H9 (cell line): Measurements from ENCODE around the gene ZNF564. TPM values are rescaled to one million over a fixed set of nuclear protein-coding genes. Genes with fewer than 3 reads are reported as not detected.

Experiments
- DNase-seq: peaks from one replicate; pipeline ENCODE4 v3.0.0-alpha.2; 2017
- H2AFZ ChIP-seq: one replicate; pipeline ENCODE4 v1.6.1; 2013; ENCODE audit warnings: mild to moderate bottlenecking, low read length, control low read depth, moderate library complexity
- H2AK5ac ChIP-seq: 2 replicates; pipeline ENCODE4 v1.6.1; 2013; ENCODE audit warnings: low read length, control low read depth, mixed read lengths; ENCODE audit not compliant: insufficient read length
- H2BK120ac ChIP-seq: one replicate; pipeline ENCODE4 v1.6.1; 2013; ENCODE audit warnings: low read depth, mild to moderate bottlenecking, low read length, control low read depth, inconsistent platforms; ENCODE audit not compliant: poor library complexity, severe bottlenecking
- H2BK12ac ChIP-seq: 2 replicates; pipeline ENCODE4 v1.6.1; 2013; ENCODE audit warnings: low read length, control low read depth, mixed read lengths, low read depth; ENCODE audit not compliant: insufficient read length
- H2BK15ac ChIP-seq: 2 replicates; pipeline ENCODE4 v1.6.1; 2013; ENCODE audit warnings: low read depth, low read length, control low read depth
- H2BK20ac ChIP-seq: one replicate; pipeline ENCODE4 v1.6.1; 2013; ENCODE audit warnings: low read depth, mild to moderate bottlenecking, low read length, control low read depth, inconsistent platforms; ENCODE audit not compliant: poor library complexity, severe bottlenecking
- H2BK5ac ChIP-seq: 2 replicates; pipeline ENCODE4 v1.6.1; 2013; ENCODE audit warnings: low read length, control low read depth, mixed read lengths; ENCODE audit not compliant: insufficient read length
- H3K14ac ChIP-seq: 2 replicates; pipeline ENCODE4 v1.6.1; 2013; ENCODE audit warnings: low read length, control low read depth; ENCODE audit not compliant: insufficient read depth
- H3K18ac ChIP-seq: 2 replicates; pipeline ENCODE4 v1.6.1; 2013; ENCODE audit warnings: low read depth, mild to moderate bottlenecking, mixed read lengths, low read length, control low read depth; ENCODE audit not compliant: insufficient read length
- H3K23ac ChIP-seq: 2 replicates; pipeline ENCODE4 v1.6.1; 2013; ENCODE audit warnings: low read length, control low read depth, mixed read lengths, low read depth; ENCODE audit not compliant: insufficient read length
- H3K23me2 ChIP-seq: 2 replicates; pipeline ENCODE4 v1.6.1; 2013; ENCODE audit warnings: low read depth, mild to moderate bottlenecking, mixed read lengths, low read length, control low read depth; ENCODE audit not compliant: insufficient read length, poor library complexity, severe bottlenecking
- H3K27ac ChIP-seq: 2 replicates; pipeline ENCODE4 v1.5.1; 2013; ENCODE audit warnings: low read length, control low read depth, mixed read lengths, low read depth; ENCODE audit not compliant: insufficient read length
- H3K27me3 ChIP-seq: 2 replicates; pipeline ENCODE4 v1.6.1; 2013; ENCODE audit warnings: low read length, control low read depth, inconsistent platforms; ENCODE audit not compliant: insufficient read depth
- H3K4ac ChIP-seq: 2 replicates; pipeline ENCODE4 v1.6.1; 2013; ENCODE audit warnings: low read depth, mild to moderate bottlenecking, control low read depth, inconsistent platforms, low read length, moderate library complexity
- H3K4me1 ChIP-seq: 2 replicates; pipeline ENCODE4 v1.6.1; 2013; ENCODE audit warnings: low read length, control low read depth, inconsistent platforms; ENCODE audit not compliant: insufficient read depth
- H3K4me2 ChIP-seq: 2 replicates; pipeline ENCODE4 v1.6.1; 2013; ENCODE audit warnings: low read length, control low read depth, mixed read lengths; ENCODE audit not compliant: insufficient read length, insufficient read depth
- H3K56ac ChIP-seq: 2 replicates; pipeline ENCODE4 v1.6.1; 2013; ENCODE audit warnings: low read depth, mild to moderate bottlenecking, mixed read lengths, low read length, control low read depth; ENCODE audit not compliant: insufficient read length
- H3K79me1 ChIP-seq: 2 replicates; pipeline ENCODE4 v1.6.1; 2013; ENCODE audit warnings: low read depth, mild to moderate bottlenecking, moderate library complexity, low read length, control low read depth, inconsistent platforms; ENCODE audit not compliant: insufficient read depth, poor library complexity, severe bottlenecking
- H3K79me2 ChIP-seq: 2 replicates; pipeline ENCODE4 v1.6.1; 2013; ENCODE audit warnings: low read length, control low read depth, inconsistent platforms; ENCODE audit not compliant: insufficient read depth
- H3K9ac ChIP-seq: 2 replicates; pipeline ENCODE4 v1.6.1; 2013; ENCODE audit warnings: low read length, control low read depth, mixed read lengths; ENCODE audit not compliant: insufficient read length; ENCODE audit errors: extremely low read depth
- H3K9me3 ChIP-seq: one replicate; pipeline ENCODE4 v1.6.1; 2013; ENCODE audit warnings: low read depth, low read length, inconsistent platforms; ENCODE audit not compliant: control insufficient read depth
- H3T11ph ChIP-seq: one replicate; pipeline ENCODE4 v1.6.1; 2013; ENCODE audit warnings: mild to moderate bottlenecking, low read length, control low read depth, inconsistent platforms
- H4K20me1 ChIP-seq: one replicate; pipeline ENCODE4 v1.6.1; 2013; ENCODE audit not compliant: control insufficient read depth, insufficient read length, insufficient read depth
- H4K5ac ChIP-seq: 2 replicates; pipeline ENCODE4 v1.6.1; 2013; ENCODE audit warnings: low read depth, mild to moderate bottlenecking, mixed read lengths, low read length, control low read depth; ENCODE audit not compliant: insufficient read length
- H4K8ac ChIP-seq: replicated peaks from 2 replicates; pipeline ENCODE4 v1.6.1; 2013; ENCODE audit warnings: low read length, control low read depth, mixed read lengths, low read depth; ENCODE audit not compliant: insufficient read length
- H4K91ac ChIP-seq: 2 replicates; pipeline ENCODE4 v1.6.1; 2013; ENCODE audit warnings: low read depth, mild to moderate bottlenecking, moderate library complexity, mixed read lengths, low read length, control low read depth; ENCODE audit not compliant: insufficient read length
- H3K27ac Mint-ChIP-seq, 3 experiments: 2 replicates in 2 of 3; 3 replicates in 1 of 3; pipeline ENCODE4 v1.8.0; 2020 to 2021; ENCODE audit warnings: mixed read lengths in 3 of 3, mild to moderate bottlenecking in 1 of 3, moderate library complexity in 1 of 3
- H3K27me3 Mint-ChIP-seq: 2 replicates; pipeline ENCODE4 v1.8.0; 2021; ENCODE audit warnings: low read depth, mild to moderate bottlenecking, moderate library complexity, mixed read lengths
- H3K36me3 Mint-ChIP-seq, 3 experiments: 2 replicates in 2 of 3; 3 replicates in 1 of 3; pipeline ENCODE4 v1.8.0; 2020 to 2021; ENCODE audit warnings: low read depth in 3 of 3, mixed read lengths in 3 of 3; ENCODE audit not compliant: insufficient read depth in 1 of 3
- H3K4me1 Mint-ChIP-seq, 2 experiments: 2 replicates each; pipeline ENCODE4 v1.8.0; 2020; ENCODE audit warnings: mixed read lengths in 2 of 2
- H3K4me3 Mint-ChIP-seq, 2 experiments: 2 replicates in 1 of 2; 3 replicates in 1 of 2; pipeline ENCODE4 v1.8.0; 2020 to 2021; ENCODE audit warnings: mild to moderate bottlenecking in 2 of 2, mixed read lengths in 2 of 2, moderate library complexity in 1 of 2
- H3K9me3 Mint-ChIP-seq, 2 experiments: 2 replicates in 1 of 2; 3 replicates in 1 of 2; pipeline ENCODE4 v1.8.0; 2020; ENCODE audit warnings: mild to moderate bottlenecking in 2 of 2, mixed read lengths in 2 of 2, moderate library complexity in 1 of 2
- CTCF ChIP-seq: fragments of 200-600 bp; sonication (generic); conservative IDR thresholded peaks from 3 replicates; pipeline ENCODE4 v1.8.0; 2021; ENCODE audit warnings: antibody characterized with exemption, mild to moderate bottlenecking
- WGBS: extraction: QIAGEN DNeasy Blood & Tissue Kit; methylation state at CpG from one replicate; pipeline ENCODE4 v1.1.7; 2013; ENCODE audit warnings: missing lambda C conversion rate, low lambda C conversion rate, mixed read lengths; ENCODE audit not compliant: insufficient read length; ENCODE audit errors: extremely low coverage; 5-methylcytosine and 5-hydroxymethylcytosine counted together
- total RNA-seq: library from RNA; stranded (reverse); gene quantifications from 2 replicates; pipeline ENCODE4 v1.2.1, GENCODE V29; 2021

Gene ZNF564
- total RNA-seq, 1 experiment from 2014 or later: 11.3 TPM

- Histone ChIP-seq H3K23ac (no peak overlapping the region), H3K9ac (no peak overlapping the region), H3K18ac (no peak overlapping the region), H2BK20ac (no peak overlapping the region), H2BK120ac (no peak overlapping the region), H2AFZ (no peak overlapping the region), H2BK15ac (no peak overlapping the region), H3K23me2 (no peaks in the 10 kb centered on the region), H2BK12ac (no peak overlapping the region), H3K79me2 (no peaks in the 10 kb centered on the region), H3K27ac (no peak overlapping the region), H3T11ph (no peak overlapping the region), H3K4ac (no peak overlapping the region), H3K27me3 (no peaks in the 10 kb centered on the region), H2AK5ac (no peak overlapping the region), H3K4me2 (no peak overlapping the region), H4K8ac (no peak overlapping the region), H3K56ac (no peak overlapping the region), H4K91ac (no peak overlapping the region), H2BK5ac (no peak overlapping the region), H3K14ac (no peak overlapping the region), H3K4me1 (no peaks in the 10 kb centered on the region), H3K79me1 (no peaks in the 10 kb centered on the region), H4K5ac (no peak overlapping the region), H4K20me1 (no peaks in the 10 kb centered on the region), H3K9me3 (peaks cover 60% of the 10 kb centered on the region)
- H3K4me3 Mint-ChIP-seq: no peak overlapping the region; a peak in 1 of 5 replicates
- peaks cover 75 to 86% (median 76%) of the 10 kb centered on the region in 3 experiments for H3K36me3 Mint-ChIP-seq
- no peak overlapping the region for H3K27ac Mint-ChIP-seq
- TF ChIP-seq CTCF: peak; percentile 58
- H3K9me3 Mint-ChIP-seq: peaks cover 92 to 93% of the 10 kb centered on the region in 2 experiments
- peak; percentile 41 for DNase-seq
- WGBS: no CpG with 5 or more reads among the region's 6 CpGs
- peaks cover 13% of the 10 kb centered on the region for H3K27me3 Mint-ChIP-seq
- H3K4me1 Mint-ChIP-seq: no peaks in the 10 kb centered on the region
These were observed 29.3 kb downstream of the ZNF564 start for GRCh38 chr19:12521996-12522395.
